HEK293 (cell line): ENCODE data around the gene ETV1.

Source experiments
- CTCF ChIA-PET: fragments of 350-600 bp; formaldehyde crosslinking; extraction: SDS; loops from one replicate; lab custom pipeline; 2021; ENCODE audit warnings: antibody characterized with exemption; lab: Yijun Ruan, JAX
- POLR2A ChIA-PET: fragments of 300-600 bp; formaldehyde crosslinking; extraction: SDS; loops from one replicate; lab custom pipeline; 2020; ENCODE audit warnings: antibody characterized with exemption, inconsistent platforms; lab: Yijun Ruan, JAX
- H3K27ac ChIP-seq: fragments of 200-500 bp; sonication (Bioruptor generic); 2 replicates; pipeline ENCODE4 v1.5.1; 2014; ENCODE audit warnings: low read depth, low read length, control low read depth, inconsistent platforms; ENCODE audit errors: extremely low read depth
- H3K36me3 ChIP-seq, 2 experiments: fragments of 200-500 bp in 1 of 2; sonication (Bioruptor generic) in 1 of 2; 1 replicate in 1 of 2; 2 replicates in 1 of 2; pipeline ENCODE4 v1.5.1; 2014 to 2017; ENCODE audit warnings: inconsistent platforms in 2 of 2, low read length in 2 of 2; ENCODE audit not compliant: control insufficient read depth in 2 of 2, insufficient read depth in 1 of 2
- H3K4me1 ChIP-seq: fragments of 200-500 bp; sonication (Bioruptor generic); 2 replicates; pipeline ENCODE4 v1.5.1; 2014; ENCODE audit warnings: mild to moderate bottlenecking, low read length, inconsistent platforms; ENCODE audit not compliant: control insufficient read depth, insufficient read depth
- H3K4me3 ChIP-seq: 2 replicates; pipeline ENCODE4 v1.5.1; 2011; ENCODE audit warnings: low read depth, mild to moderate bottlenecking, control low read depth, low read length, moderate library complexity
- H3K9me3 ChIP-seq: fragments of 200-500 bp; sonication (Bioruptor generic); 2 replicates; pipeline ENCODE4 v1.5.1; 2014; ENCODE audit warnings: low read depth, low read length, inconsistent platforms; ENCODE audit not compliant: control insufficient read depth, insufficient read depth
- BCL11B ChIP-seq: fragments of 450-650 bp; formaldehyde crosslinking; IDR thresholded peaks from 2 replicates; pipeline ENCODE4 v1.5.1; 2016; ENCODE audit warnings: low read depth, missing biosample characterization, missing genetic modification characterization
- EGR2 ChIP-seq: fragments of 450-650 bp; formaldehyde crosslinking; IDR thresholded peaks from 2 replicates; pipeline ENCODE4 v1.5.1; 2016; ENCODE audit warnings: low read depth, missing biosample characterization, missing genetic modification characterization
- GLI4 ChIP-seq: fragments of 450-650 bp; formaldehyde crosslinking; IDR thresholded peaks from 2 replicates; pipeline ENCODE4 v1.5.1; 2016; ENCODE audit warnings: missing biosample characterization, missing genetic modification characterization
- HOXD13 ChIP-seq: sonication (generic); formaldehyde crosslinking; IDR thresholded peaks from 2 replicates; pipeline ENCODE4 v1.8.0; 2022; ENCODE audit warnings: missing genetic modification reagents, borderline replicate concordance
- IKZF3 ChIP-seq: fragments of 450-650 bp; IDR thresholded peaks from 2 replicates; pipeline ENCODE4 v1.5.0; 2018; ENCODE audit warnings: missing biosample characterization, mild to moderate bottlenecking, missing genetic modification characterization, moderate library complexity
- KLF7 ChIP-seq: fragments of 450-650 bp; formaldehyde crosslinking; IDR thresholded peaks from 2 replicates; pipeline ENCODE4 v1.5.1; 2016; ENCODE audit warnings: missing biosample characterization, missing genetic modification characterization, borderline replicate concordance
- OVOL3 ChIP-seq: fragments of 450-650 bp; formaldehyde crosslinking; IDR thresholded peaks from 2 replicates; pipeline ENCODE4 v1.5.1; 2016; ENCODE audit warnings: missing biosample characterization, missing genetic modification characterization
- SP2 ChIP-seq: fragments of 450-650 bp; formaldehyde crosslinking; IDR thresholded peaks from 2 replicates; pipeline ENCODE4 v1.5.1; 2016; ENCODE audit warnings: missing biosample characterization, missing genetic modification characterization
- YY1 ChIP-seq: fragments of 450-650 bp; formaldehyde crosslinking; IDR thresholded peaks from 2 replicates; pipeline ENCODE4 v1.5.1; 2018; ENCODE audit warnings: missing biosample characterization, missing genetic modification characterization
- ZFHX2 ChIP-seq: fragments of 450-650 bp; formaldehyde crosslinking; conservative IDR thresholded peaks from 2 replicates; pipeline ENCODE4 v1.5.1; 2016; ENCODE audit warnings: missing biosample characterization, missing genetic modification characterization
- ZFP69B ChIP-seq: fragments of 450-650 bp; formaldehyde crosslinking; IDR thresholded peaks from 2 replicates; pipeline ENCODE4 v1.5.1; 2016; ENCODE audit warnings: missing biosample characterization, missing genetic modification characterization
- ZIC2 ChIP-seq: fragments of 450-650 bp; formaldehyde crosslinking; IDR thresholded peaks from 2 replicates; pipeline ENCODE4 v1.5.1; 2016; ENCODE audit warnings: missing biosample characterization, missing genetic modification characterization
- ZNF174 ChIP-seq: fragments of 450-650 bp; formaldehyde crosslinking; IDR thresholded peaks from 2 replicates; pipeline ENCODE4 v1.5.0; 2017; ENCODE audit warnings: missing biosample characterization, mild to moderate bottlenecking, missing genetic modification characterization
- ZNF24 ChIP-seq: fragments of 450-650 bp; formaldehyde crosslinking; IDR thresholded peaks from 2 replicates; pipeline ENCODE4 v1.5.1; 2016; ENCODE audit warnings: missing biosample characterization, missing genetic modification characterization
- ZNF248 ChIP-seq: fragments of 450-650 bp; formaldehyde crosslinking; IDR thresholded peaks from 2 replicates; pipeline ENCODE4 v1.5.1; 2017; ENCODE audit warnings: missing biosample characterization, missing genetic modification characterization
- ZNF354C ChIP-seq: fragments of 450-650 bp; formaldehyde crosslinking; IDR thresholded peaks from 2 replicates; pipeline ENCODE4 v1.5.1; 2016; ENCODE audit warnings: missing biosample characterization, missing genetic modification characterization, low read depth, borderline replicate concordance
- ZNF433 ChIP-seq: fragments of 450-650 bp; formaldehyde crosslinking; IDR thresholded peaks from 2 replicates; pipeline ENCODE4 v1.5.1; 2016; ENCODE audit warnings: missing biosample characterization, missing genetic modification characterization, low read depth
- ZNF473 ChIP-seq: fragments of 450-650 bp; formaldehyde crosslinking; IDR thresholded peaks from 2 replicates; pipeline ENCODE4 v1.5.1; 2017; ENCODE audit warnings: missing biosample characterization, missing genetic modification characterization
- ZNF501 ChIP-seq: fragments of 450-650 bp; formaldehyde crosslinking; IDR thresholded peaks from 2 replicates; pipeline ENCODE4 v1.5.1; 2016; ENCODE audit warnings: missing biosample characterization, missing genetic modification characterization
- ZNF560 ChIP-seq: fragments of 450-650 bp; formaldehyde crosslinking; IDR thresholded peaks from 2 replicates; pipeline ENCODE4 v1.5.1; 2017; ENCODE audit warnings: missing biosample characterization, missing genetic modification characterization, borderline replicate concordance
- ZNF571 ChIP-seq: fragments of 450-650 bp; formaldehyde crosslinking; IDR thresholded peaks from 2 replicates; pipeline ENCODE4 v1.5.0; 2017; ENCODE audit warnings: missing biosample characterization, missing genetic modification characterization
- ZNF596 ChIP-seq: fragments of 450-650 bp; IDR thresholded peaks from 2 replicates; pipeline ENCODE4 v1.5.0; 2018; ENCODE audit warnings: missing biosample characterization, mild to moderate bottlenecking, missing genetic modification characterization, moderate library complexity
- ZNF624 ChIP-seq: fragments of 450-650 bp; formaldehyde crosslinking; IDR thresholded peaks from 2 replicates; pipeline ENCODE4 v1.5.1; 2017; ENCODE audit warnings: missing biosample characterization, missing genetic modification characterization
- ZNF747 ChIP-seq: fragments of 450-650 bp; formaldehyde crosslinking; IDR thresholded peaks from 2 replicates; pipeline ENCODE4 v1.5.1; 2016; ENCODE audit warnings: missing biosample characterization, missing genetic modification characterization
- ZNF76 ChIP-seq: fragments of 450-650 bp; formaldehyde crosslinking; IDR thresholded peaks from 2 replicates; pipeline ENCODE4; 2016; ENCODE audit warnings: low read depth, missing biosample characterization, missing genetic modification characterization, borderline replicate concordance
- TF ChIP-seq, protein P1 (sequence below): fragments of 450-650 bp; formaldehyde crosslinking; IDR thresholded peaks from 2 replicates; pipeline ENCODE4 v1.5.1; 2016; ENCODE audit warnings: missing biosample characterization, missing genetic modification characterization
- TF ChIP-seq, protein P2 (sequence below): fragments of 450-650 bp; formaldehyde crosslinking; IDR thresholded peaks from 2 replicates; pipeline ENCODE4 v1.5.1; 2016; ENCODE audit warnings: missing biosample characterization, missing genetic modification characterization
- TF ChIP-seq, protein P3 (sequence below): fragments of 450-650 bp; formaldehyde crosslinking; IDR thresholded peaks from 2 replicates; pipeline ENCODE4 v1.5.1; 2017; ENCODE audit warnings: missing biosample characterization, missing genetic modification characterization

ETV1 gene

DNA sequence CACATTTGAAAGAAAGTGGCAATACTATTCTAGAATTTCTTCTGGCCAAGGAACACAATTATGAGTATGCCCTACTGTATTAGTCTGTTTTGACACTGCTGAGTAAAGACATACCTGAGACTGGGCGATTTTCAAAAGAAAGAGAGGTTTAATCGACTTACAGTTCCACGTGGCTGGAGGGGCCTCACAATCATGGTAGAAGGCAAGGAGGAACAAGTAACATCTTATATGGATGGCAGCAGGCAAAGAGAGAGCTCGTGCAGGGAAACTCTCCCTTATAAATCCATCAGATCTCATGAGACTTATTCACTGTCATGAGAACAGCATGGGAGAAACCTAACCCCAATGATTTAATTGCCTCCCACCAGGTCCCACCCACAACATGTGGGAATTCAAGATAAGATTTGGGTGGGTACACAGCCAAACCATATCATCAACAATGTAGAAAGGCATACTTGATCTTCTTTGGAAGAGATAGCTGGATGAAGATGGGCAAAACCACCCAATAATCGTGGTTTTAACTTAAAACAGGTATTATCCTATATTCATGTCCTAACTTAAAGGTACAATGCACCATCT lies 113.9 kb downstream of the ETV1 start:
- no peaks in the 10 kb centered on the region for H3K36me3 ChIP-seq
- H3K27ac ChIP-seq: no peak overlapping the region
- no peak overlapping the region for H3K4me3 ChIP-seq
- H3K9me3 ChIP-seq: no peaks in the 10 kb centered on the region
- no peak for TF ChIP-seq ZNF747 (tag by site-specific recombination)
- TF ChIP-seq ZNF248 (tag by site-specific recombination): no peak
- TF ChIP-seq ZFHX2 (tag by site-specific recombination): peak; percentile 60
- TF ChIP-seq ZNF433: no peak
- TF ChIP-seq, protein P1, sequence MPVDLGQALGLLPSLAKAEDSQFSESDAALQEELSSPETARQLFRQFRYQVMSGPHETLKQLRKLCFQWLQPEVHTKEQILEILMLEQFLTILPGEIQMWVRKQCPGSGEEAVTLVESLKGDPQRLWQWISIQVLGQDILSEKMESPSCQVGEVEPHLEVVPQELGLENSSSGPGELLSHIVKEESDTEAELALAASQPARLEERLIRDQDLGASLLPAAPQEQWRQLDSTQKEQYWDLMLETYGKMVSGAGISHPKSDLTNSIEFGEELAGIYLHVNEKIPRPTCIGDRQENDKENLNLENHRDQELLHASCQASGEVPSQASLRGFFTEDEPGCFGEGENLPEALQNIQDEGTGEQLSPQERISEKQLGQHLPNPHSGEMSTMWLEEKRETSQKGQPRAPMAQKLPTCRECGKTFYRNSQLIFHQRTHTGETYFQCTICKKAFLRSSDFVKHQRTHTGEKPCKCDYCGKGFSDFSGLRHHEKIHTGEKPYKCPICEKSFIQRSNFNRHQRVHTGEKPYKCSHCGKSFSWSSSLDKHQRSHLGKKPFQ: no peak
- TF ChIP-seq ZIC2 (tag by site-specific recombination): no peak
- TF ChIP-seq, protein P2, sequence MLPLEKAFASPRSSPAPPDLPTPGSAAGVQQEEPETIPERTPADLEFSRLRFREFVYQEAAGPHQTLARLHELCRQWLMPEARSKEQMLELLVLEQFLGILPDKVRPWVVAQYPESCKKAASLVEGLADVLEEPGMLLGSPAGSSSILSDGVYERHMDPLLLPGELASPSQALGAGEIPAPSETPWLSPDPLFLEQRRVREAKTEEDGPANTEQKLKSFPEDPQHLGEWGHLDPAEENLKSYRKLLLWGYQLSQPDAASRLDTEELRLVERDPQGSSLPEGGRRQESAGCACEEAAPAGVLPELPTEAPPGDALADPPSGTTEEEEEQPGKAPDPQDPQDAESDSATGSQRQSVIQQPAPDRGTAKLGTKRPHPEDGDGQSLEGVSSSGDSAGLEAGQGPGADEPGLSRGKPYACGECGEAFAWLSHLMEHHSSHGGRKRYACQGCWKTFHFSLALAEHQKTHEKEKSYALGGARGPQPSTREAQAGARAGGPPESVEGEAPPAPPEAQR (tag by site-specific recombination): no peak
- no peak for TF ChIP-seq ZFP69B (tag by site-specific recombination)
- peak; percentile 56; the same call in 1 of the 2 replicates for TF ChIP-seq EGR2 (tag by site-specific recombination)
- no peak for TF ChIP-seq OVOL3 (tag by site-specific recombination)
- no peak for TF ChIP-seq ZNF174 (tag by site-specific recombination)
- TF ChIP-seq ZNF354C (tag by site-specific recombination): no peak
- TF ChIP-seq, protein P3, sequence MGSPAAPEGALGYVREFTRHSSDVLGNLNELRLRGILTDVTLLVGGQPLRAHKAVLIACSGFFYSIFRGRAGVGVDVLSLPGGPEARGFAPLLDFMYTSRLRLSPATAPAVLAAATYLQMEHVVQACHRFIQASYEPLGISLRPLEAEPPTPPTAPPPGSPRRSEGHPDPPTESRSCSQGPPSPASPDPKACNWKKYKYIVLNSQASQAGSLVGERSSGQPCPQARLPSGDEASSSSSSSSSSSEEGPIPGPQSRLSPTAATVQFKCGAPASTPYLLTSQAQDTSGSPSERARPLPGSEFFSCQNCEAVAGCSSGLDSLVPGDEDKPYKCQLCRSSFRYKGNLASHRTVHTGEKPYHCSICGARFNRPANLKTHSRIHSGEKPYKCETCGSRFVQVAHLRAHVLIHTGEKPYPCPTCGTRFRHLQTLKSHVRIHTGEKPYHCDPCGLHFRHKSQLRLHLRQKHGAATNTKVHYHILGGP: no peak
- TF ChIP-seq, all 188 proteins: peak for 2
- ChIA-PET POLR2A (no interaction called here), CTCF (no interaction called here)
- H3K4me1 ChIP-seq: no peaks in the 10 kb centered on the region

DNA sequence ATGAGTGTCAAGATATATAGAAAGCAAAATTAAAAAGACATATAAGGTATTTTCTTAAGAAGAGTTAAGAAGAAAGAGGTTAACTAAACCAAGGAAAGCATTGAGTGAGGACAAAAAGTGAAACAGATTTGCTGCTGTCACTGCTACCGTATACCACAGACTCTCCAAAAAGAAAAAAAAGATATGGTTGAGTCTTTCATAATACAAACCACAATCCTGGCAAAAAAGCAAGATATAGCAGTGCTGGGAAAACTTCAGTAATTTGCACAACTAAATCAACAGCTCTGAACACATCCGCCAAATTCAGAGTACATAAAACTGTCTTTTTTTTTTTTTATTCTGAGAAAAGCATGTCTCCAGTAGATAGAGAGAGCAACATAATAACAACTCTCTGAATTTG lies 114.7 kb downstream of the ETV1 start:
- no peak overlapping the region for H3K27ac ChIP-seq
- H3K9me3 ChIP-seq: no peaks in the 10 kb centered on the region
- H3K4me3 ChIP-seq: no peak overlapping the region
- ChIA-PET CTCF (no interaction called here), POLR2A (interaction anchor here (0.5 kb wide), 1 partner anchor 25 kb away, joined by 9 read pairs; no protein-coding TSS in a partner anchor)
- no peaks in the 10 kb centered on the region for H3K4me1 ChIP-seq
- no peaks in the 10 kb centered on the region for H3K36me3 ChIP-seq
- TF ChIP-seq ZNF596 (tag by site-specific recombination) (no peak), ZNF76 (tag by site-specific recombination) (no peak), ZNF501 (tag by site-specific recombination) (no peak), ZNF624 (tag by site-specific recombination) (no peak), IKZF3 (no peak), ZNF560 (no peak), ZNF24 (no peak), ZNF571 (tag by site-specific recombination) (no peak), SP2 (tag by site-specific recombination) (no peak), YY1 (tag by site-specific recombination) (no peak), KLF7 (tag by site-specific recombination) (no peak), HOXD13 (CRISPR knock-in tag) (no peak), ZNF473 (tag by site-specific recombination) (no peak), GLI4 (tag by site-specific recombination) (no peak), BCL11B (tag by site-specific recombination) (no peak)
- TF ChIP-seq, protein P1: no peak
- TF ChIP-seq, protein P3: no peak
